Right atrium auricular region (tissue), 2 donors: ENCODE measurements around the gene PDE5A. TPM values are rescaled to one million over a fixed set of nuclear protein-coding genes. Genes with fewer than 3 reads are reported as not detected.

Experiments
- DNase-seq: peaks from one replicate; pipeline ENCODE4 v3.0.0-alpha.2; 2019; ENCODE audit warnings: low spot score
- H3K27ac ChIP-seq, 2 donors: fragments of 200-600 bp; sonication (generic); 1 replicate in 1 of 2; 2 replicates in 1 of 2; pipeline ENCODE4 v1.5.1; 2016 to 2019
- H3K27me3 ChIP-seq, 2 donors: fragments of 200-600 bp; sonication (generic); one replicate each; pipeline versions ENCODE4 v1.5.1 to v1.6.0; 2017 to 2019
- H3K36me3 ChIP-seq: fragments of 200-600 bp; sonication (generic); one replicate; pipeline ENCODE4 v1.5.1; 2016
- H3K4me1 ChIP-seq, 2 donors: fragments of 200-600 bp; sonication (generic); one replicate each; pipeline versions ENCODE4 v1.5.1 to v1.6.0; 2017 to 2019
- H3K4me3 ChIP-seq, 2 donors: fragments of 200-600 bp; sonication (generic); 1 replicate in 1 of 2; 2 replicates in 1 of 2; pipeline ENCODE4 v1.5.1; 2017 to 2019; ENCODE audit warnings: mild to moderate bottlenecking in 1 of 2, moderate library complexity in 1 of 2
- H3K9me3 ChIP-seq, 2 donors: fragments of 200-600 bp; sonication (generic); one replicate each; pipeline ENCODE4 v1.5.1; 2019
- total RNA-seq, 2 donors: library from RNA; depleted of rRNA; stranded (reverse); fragments of >200 nt; gene quantifications; one replicate each; pipeline ENCODE4 v1.1.0, GENCODE V29; 2016
- TF ChIP-seq, protein P1 (sequence below), 2 donors: fragments of 200-600 bp; sonication (generic); IDR thresholded peaks; one replicate each; pipeline ENCODE4 v1.5.1; 2019; ENCODE audit warnings: antibody characterized with exemption in 2 of 2

The PDE5A gene
- total RNA-seq, 2 donors from 2014 or later, result 5.8 to 14.7 TPM

DNA sequence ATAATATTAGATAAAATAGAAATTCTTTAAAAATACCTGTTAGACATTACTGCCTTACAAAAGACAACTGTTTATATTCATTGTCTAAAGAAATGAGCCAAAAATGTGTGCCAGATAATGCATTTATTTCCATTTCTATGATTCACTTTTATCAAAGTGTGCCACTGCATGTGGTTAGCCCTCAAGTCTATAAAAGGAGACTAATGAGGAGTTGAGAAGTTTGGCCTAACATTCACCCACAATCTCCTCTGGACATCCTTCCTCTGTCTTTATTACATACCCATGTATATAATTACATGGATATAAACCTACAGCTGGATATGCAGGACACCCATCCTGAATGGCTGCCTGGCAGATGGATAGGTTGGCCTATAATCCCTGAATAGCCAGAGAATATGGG is 42.6 kb upstream of the PDE5A start:
- no peak for DNase-seq
- Histone ChIP-seq H3K27me3 (no peaks in the 10 kb centered on the region), H3K27ac (no peak overlapping the region), H3K36me3 (no peaks in the 10 kb centered on the region), H3K9me3 (no peaks in the 10 kb centered on the region), H3K4me1 (no peaks in the 10 kb centered on the region), H3K4me3 (no peak overlapping the region)
- TF ChIP-seq, protein P1, sequence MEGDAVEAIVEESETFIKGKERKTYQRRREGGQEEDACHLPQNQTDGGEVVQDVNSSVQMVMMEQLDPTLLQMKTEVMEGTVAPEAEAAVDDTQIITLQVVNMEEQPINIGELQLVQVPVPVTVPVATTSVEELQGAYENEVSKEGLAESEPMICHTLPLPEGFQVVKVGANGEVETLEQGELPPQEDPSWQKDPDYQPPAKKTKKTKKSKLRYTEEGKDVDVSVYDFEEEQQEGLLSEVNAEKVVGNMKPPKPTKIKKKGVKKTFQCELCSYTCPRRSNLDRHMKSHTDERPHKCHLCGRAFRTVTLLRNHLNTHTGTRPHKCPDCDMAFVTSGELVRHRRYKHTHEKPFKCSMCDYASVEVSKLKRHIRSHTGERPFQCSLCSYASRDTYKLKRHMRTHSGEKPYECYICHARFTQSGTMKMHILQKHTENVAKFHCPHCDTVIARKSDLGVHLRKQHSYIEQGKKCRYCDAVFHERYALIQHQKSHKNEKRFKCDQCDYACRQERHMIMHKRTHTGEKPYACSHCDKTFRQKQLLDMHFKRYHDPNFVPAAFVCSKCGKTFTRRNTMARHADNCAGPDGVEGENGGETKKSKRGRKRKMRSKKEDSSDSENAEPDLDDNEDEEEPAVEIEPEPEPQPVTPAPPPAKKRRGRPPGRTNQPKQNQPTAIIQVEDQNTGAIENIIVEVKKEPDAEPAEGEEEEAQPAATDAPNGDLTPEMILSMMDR (IDR thresholded peaks at IDR 0.05), result no peak

DNA sequence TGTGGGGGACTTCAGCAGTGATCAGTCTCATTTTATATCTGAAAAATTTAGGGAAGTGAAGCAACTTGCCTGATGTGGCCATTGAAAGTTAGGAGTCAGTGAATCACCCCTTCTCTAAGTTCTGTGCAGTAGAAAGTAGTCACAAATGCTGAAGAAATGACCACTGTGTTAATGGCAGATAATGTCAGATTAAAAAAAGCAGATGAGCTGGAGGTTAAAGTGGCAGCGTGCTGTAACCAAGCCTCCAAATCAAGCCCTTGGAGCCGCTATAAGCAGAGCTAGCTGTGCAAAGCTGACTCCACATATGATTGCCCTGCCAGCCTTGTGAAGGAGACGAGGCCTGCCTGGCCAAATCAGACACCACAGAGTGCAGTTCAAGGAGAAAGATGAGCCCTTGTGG is 39.2 kb upstream of the PDE5A start:
- no peak overlapping the region for H3K27ac ChIP-seq

DNA sequence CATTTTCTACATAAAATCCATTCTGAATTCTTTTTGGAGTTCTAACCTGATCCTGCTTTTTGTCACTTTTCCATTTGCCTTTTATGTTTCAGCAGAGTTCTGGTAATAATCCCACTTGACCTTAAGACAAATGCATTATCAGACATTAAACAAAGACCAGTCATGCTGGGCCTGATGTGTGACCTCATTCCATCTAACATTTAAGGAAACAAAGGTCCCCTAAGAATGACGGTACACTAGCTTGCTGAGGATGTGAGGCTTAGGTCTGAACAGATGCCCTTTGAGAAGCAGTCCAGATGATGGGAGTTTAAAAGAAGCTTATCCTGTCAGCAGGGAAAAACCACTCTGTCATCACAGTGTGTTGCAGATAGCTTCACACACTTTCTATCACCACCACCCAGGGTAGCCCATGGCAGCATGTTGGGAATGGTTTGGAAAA is 38.1 kb upstream of the PDE5A start:
- Histone ChIP-seq H3K27ac (no peak overlapping the region), H3K27me3 (no peaks in the 10 kb centered on the region), H3K4me3 (no peak overlapping the region), H3K4me1 (no peaks in the 10 kb centered on the region), H3K9me3 (no peaks in the 10 kb centered on the region), H3K36me3 (no peaks in the 10 kb centered on the region)
- no peak for DNase-seq
- TF ChIP-seq, protein P1 (IDR thresholded peaks at IDR 0.05), result no peak

More for the DNA sequence above, 39.2 kb upstream of the PDE5A start:
- no peak for DNase-seq
- H3K36me3 ChIP-seq, result no peaks in the 10 kb centered on the region
- no peak overlapping the region for H3K4me3 ChIP-seq
- no peaks in the 10 kb centered on the region for H3K4me1 ChIP-seq
- H3K9me3 ChIP-seq, result no peaks in the 10 kb centered on the region
- TF ChIP-seq, protein P1 (IDR thresholded peaks at IDR 0.05), result no peak
- H3K27me3 ChIP-seq, result no peaks in the 10 kb centered on the region

DNA sequence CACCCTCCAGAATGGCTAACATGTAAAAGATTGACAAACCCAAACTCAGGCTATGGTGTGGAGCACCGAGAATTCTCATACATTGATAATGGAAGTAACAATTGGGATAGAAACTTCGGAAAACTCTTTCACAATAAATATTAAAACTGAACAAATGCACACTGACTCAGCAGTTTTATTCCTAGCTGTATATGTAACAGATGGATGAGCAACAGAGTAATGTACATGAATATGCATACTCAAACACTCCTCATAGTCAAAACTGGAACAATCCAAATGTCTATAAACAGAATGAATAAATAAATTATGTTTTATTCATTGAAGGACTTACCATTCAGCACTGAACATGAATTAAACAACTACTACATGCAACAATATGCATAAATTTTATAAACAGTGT is 37.1 kb upstream of the PDE5A start:
- Histone ChIP-seq H3K36me3 (no peaks in the 10 kb centered on the region), H3K4me1 (no peaks in the 10 kb centered on the region), H3K27ac (no peak overlapping the region), H3K27me3 (no peaks in the 10 kb centered on the region), H3K9me3 (no peaks in the 10 kb centered on the region), H3K4me3 (no peak overlapping the region)
- TF ChIP-seq, protein P1 (IDR thresholded peaks at IDR 0.05), result no peak
- no peak for DNase-seq

DNA sequence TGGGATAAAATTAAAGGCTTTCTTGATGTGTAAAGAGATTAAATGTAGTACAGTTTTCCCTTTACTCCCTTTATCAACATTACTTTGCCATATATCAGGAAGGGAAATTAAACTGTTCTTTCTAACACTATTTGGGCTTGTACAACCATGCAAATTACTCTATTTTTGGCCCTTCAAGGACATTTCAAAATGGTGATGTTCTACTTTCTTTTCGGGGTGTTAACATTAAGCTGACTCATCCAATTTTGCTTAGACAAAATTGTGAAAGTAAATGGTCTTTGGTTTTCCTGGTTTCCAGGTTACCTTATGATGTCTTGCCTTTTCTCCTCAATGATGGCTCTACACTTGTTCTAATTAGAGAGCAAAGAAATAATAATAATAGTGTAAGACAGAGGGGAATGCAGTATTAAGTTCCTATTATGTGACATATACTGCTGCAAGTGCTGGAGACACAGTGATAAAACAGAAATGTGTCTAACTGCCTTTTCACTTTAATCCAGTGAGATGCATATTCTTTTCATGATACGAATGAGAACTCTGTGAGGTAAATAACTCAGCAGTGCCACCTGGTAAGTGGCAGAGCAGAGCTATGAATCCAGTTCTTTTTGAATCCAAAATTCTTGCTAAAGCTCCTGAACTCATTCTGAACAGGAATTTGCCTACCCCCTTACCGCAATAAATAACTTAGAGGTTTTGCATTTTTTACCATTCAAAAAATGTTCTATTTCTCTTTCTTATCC is 35.7 kb upstream of the PDE5A start:
- DNase-seq, result no peak
- no peaks in the 10 kb centered on the region for H3K4me1 ChIP-seq
- no peak overlapping the region for H3K4me3 ChIP-seq
- no peaks in the 10 kb centered on the region for H3K27me3 ChIP-seq
- no peak overlapping the region for H3K27ac ChIP-seq
- TF ChIP-seq, protein P1 (IDR thresholded peaks at IDR 0.05), result no peak
- H3K9me3 ChIP-seq, result no peaks in the 10 kb centered on the region
- H3K36me3 ChIP-seq, result no peaks in the 10 kb centered on the region
